Measurements from ENCODE around the gene NRG2.

DNA sequence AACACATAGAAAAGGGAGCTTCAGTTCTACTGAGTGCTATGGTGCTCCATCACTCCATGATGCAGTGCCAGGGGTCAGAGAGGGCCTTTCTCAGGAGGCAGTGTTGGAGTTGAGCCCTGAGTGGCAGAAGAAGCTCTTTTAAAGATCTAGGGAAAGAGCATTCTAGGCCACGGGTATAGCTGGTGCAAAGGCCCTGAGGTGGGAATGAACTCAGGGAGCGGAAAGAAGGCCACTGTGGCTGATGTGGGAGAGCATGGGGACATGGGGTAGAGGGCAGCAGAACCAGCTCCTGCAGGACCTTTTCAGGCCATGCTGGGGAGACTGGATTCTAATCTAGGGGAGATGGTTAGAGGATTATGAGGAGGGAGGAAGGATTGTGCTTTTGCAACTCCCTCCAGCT, 237.6 kb downstream of the NRG2 start:
- TF ChIP-seq POLR2A (IDR thresholded peaks at IDR 0.05), result no peak
- TF ChIP-seq, protein P1, sequence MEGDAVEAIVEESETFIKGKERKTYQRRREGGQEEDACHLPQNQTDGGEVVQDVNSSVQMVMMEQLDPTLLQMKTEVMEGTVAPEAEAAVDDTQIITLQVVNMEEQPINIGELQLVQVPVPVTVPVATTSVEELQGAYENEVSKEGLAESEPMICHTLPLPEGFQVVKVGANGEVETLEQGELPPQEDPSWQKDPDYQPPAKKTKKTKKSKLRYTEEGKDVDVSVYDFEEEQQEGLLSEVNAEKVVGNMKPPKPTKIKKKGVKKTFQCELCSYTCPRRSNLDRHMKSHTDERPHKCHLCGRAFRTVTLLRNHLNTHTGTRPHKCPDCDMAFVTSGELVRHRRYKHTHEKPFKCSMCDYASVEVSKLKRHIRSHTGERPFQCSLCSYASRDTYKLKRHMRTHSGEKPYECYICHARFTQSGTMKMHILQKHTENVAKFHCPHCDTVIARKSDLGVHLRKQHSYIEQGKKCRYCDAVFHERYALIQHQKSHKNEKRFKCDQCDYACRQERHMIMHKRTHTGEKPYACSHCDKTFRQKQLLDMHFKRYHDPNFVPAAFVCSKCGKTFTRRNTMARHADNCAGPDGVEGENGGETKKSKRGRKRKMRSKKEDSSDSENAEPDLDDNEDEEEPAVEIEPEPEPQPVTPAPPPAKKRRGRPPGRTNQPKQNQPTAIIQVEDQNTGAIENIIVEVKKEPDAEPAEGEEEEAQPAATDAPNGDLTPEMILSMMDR (IDR thresholded peaks at IDR 0.05), result no peak
